HG03108 (cell line): ENCODE data around the gene FBXO48.

Experiments
- ATAC-seq: cut with Tn5 transposase; IDR thresholded peaks from one replicate; pipeline ENCODE4 v1.9.1; 2021; ENCODE audit warnings: moderate library complexity; ENCODE audit not compliant: unreplicated experiment

Gene FBXO48

DNA sequence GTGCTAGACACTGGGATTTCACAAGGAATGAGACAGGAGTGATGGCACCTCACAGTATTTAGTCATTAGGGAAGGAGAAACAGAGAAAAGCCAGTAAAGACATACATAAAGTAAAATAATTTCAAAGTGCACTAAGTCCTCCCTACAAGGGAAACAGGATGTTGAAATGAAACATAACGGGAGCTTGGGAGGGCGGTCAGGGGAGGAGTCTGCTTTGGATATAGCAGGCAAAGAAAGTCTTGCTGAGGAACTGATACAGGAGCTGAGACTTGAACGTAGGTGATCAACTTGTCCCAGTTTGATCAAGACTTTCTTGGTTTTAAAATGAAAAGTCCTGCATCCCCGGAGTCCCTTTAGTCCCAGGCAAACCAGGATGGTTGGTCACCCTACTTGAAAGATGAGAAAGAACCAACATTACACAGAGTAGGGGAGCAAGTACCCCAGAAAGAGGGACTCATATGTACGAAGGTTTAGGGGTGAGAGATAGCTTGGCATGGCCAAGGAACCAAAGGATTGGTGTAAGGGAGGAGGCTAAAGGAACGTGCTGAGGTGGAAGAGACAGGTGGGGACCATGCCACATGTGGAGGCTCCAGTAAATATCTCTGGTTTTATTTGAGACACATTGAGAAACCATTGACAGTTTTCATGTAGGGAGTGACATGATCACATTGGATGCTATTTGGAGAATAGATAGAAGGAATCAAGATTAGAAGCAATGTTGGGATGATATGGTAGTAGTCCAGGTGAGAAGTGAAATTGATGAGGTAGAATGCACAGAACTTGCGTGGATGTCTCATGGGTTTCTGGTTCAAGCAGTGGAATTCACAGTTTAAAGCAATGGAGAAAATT, 28.4 kb downstream of the FBXO48 start:
- ATAC-seq, result no peak

DNA sequence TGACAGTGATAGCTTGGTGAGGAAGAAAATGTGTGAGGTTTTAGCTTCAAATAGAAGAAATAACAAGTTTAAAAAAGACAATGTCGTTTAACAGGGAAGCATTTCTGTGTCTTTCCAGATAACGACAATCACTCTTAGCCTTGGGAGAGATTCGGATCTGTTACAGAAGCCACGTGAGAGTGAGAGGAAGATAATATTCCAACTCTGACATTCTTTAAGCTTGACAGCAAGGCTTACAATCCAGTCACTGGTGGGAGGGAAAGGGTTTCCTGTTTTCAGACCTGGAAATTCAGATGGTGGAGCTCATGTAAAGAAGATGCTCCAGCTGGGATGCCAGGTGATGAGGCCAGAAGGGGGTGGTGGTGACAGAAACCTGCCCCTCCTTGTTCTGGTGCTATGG, 30.8 kb downstream of the FBXO48 start:
- ATAC-seq, result no peak

DNA sequence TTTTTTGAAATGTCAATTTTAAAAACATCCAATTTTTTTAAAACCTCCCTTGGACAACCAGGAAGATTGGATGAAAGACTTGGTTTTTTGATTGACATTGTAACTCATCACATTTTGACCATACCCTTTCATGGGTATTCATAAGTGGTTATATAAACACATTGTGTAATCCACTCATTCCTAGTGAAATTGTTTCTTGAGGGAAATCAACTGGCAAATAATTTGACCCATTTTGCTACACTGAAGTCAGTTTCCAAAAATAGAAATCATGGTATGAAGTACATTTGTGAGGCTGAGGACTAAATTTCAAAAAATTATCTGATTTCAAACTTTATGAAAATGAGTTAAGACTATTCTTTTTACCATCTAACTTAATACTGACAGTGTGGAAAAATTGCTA, 31.5 kb downstream of the FBXO48 start:
- no peak for ATAC-seq

DNA sequence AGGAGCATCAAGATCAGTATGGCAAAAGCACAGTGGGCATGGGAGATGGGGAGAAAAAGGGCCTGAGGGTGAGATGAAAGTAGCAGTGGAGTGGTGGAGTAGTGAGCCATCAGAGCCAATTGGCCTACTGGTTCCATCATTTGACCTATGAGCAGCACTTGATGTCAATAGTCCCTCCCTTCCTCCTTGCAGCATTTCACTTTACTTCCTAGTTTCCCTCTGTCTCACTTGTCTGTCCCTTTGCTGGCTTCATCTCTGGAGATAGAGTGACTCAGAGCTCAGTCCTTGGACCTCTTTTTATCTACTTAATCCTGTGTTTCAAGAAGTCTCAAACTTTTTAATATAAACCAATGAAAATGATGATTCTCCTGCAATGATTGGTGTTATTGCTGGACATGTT, 32.1 kb downstream of the FBXO48 start:
- no peak for ATAC-seq

DNA sequence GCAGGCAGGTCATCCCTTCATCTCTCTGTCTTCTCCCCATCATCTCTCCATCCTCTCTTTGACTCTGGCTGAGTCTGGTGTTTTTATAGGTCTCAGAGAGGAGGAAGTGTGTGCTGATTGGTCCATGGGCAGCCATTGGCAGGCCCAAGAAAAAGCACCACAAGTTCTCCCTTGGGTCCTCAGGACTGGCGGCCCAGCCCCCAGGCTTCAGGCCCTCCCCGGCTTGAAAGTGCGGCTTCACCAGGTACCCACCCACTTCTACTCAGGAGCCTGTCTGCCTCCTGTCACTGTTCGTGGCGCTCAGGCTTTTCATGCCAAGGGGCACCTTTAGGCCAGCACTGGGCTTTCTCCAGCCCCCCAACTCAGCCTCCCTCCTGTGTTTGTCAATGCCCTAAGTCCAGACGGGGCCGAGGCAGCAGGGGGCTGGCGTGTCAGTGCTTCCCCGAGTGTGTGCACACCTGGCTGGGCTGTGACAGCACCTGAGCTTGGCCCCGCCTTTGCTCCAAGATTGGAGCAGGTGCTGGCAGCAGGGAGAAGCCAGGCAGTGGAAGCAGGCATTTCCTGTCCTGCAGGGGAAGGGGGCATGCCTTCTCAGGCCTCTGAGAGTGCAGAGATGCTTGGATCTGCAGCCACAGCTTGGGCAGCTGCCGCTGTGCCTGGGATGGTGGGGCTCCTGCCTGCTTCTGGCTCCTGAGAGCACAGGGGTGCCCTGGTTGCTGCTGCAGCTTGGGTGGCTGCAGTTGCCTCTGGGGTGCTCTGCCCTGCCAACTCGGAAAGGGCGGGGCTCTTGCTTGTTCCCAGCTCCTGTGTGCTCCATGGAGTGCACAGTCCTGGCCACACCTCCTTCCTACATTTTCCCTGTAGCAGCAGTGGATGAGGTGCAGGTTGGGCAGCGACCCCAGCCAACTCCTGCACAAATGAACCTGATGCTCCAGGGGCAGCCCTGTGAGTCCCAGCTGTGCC, 34.1 kb downstream of the FBXO48 start:
- ATAC-seq, result no peak

DNA sequence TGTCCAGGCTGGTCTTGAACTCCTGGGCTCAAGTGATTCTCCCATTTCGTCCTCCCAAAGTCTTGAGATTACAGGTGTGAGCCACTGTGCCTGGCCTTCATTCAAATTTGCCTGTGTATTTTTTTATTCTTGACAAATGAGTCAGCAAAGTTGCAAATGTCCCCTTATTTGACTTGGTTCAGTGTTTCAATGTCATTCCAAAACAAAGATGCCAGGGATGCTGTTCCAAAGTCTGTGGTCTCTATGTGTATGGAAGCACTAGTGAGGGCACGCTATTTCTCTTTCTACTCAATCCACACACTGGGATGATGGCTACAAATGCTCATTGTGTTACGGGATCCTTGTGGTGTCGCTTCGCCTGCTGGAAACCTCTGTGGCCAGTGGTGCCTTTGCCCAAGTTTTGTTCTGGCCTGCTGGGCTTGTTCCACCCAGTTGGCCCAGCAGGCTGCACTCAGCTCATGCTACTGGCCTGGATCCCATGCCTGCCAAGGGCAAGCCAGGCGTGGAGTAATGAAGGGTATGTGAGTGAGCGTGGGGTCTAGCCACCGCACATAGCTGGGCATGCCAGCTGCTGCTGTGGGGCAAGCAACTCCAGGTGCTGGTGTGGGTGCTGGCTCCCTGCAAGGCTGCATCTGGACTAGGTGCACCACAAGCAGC, 35.6 kb downstream of the FBXO48 start:
- ATAC-seq, result no peak

DNA sequence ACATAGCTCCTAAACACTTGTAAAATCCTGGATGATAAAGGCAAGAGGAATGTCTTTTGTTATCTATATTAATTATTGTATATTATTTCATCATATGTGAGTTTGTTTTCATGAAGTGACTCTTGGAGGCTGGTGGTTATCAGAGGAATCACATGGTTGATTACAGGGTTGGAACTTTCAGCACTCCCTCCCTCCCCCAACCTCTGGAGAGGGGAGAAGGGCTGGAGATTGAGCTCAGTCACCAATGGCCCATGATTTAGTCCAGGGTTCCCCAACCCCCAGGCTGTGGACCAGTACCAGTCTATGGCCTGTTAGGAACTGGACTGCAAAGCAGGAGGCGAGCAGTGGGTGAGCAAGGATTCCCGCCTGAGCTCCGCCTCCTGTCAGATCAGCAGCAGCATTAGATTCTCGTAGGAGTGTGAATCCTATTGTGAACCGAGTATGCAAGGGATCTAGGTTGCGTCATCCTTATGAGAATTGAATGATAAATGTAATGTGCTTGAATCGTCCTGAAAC, 37.7 kb downstream of the FBXO48 start:
- no peak for ATAC-seq

DNA sequence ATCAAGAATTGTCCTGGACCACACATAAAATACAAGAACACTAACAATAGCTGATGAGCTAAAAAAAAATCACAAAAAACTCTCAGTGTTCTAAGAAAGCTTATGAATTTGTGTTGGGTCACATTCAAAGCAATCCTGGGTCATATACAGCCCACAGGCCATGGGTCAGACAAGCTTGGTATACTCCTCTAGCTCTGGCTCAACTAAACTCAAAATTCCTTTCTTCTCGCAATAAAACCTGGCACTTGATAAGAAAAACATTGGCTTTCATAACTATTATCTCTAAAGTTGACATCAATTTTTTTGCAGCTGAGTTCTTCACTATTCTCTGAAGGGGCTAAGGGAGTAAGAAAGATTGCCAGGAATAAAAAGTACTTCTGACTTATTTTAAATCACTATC, 38.3 kb downstream of the FBXO48 start:
- ATAC-seq, result no peak

DNA sequence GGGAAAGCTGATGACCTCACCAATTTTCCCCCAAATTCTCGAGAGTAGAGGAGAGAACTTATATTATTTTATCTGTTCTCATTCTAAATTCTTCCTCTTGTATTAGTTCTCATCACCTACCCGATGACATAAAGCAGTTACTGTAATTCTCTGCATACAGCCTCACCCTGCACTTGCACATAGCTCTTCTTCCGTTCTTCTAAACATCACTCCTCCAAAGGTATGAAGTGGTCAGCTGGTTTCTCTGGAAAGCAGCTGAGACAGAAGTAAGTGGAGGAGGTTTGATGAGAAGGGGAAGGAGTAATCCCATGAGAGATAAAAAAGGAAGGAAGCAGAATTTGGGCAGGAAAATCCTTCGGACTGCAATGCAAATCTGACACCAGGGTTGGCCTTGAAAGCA, 39.0 kb downstream of the FBXO48 start:
- ATAC-seq, result no peak

DNA sequence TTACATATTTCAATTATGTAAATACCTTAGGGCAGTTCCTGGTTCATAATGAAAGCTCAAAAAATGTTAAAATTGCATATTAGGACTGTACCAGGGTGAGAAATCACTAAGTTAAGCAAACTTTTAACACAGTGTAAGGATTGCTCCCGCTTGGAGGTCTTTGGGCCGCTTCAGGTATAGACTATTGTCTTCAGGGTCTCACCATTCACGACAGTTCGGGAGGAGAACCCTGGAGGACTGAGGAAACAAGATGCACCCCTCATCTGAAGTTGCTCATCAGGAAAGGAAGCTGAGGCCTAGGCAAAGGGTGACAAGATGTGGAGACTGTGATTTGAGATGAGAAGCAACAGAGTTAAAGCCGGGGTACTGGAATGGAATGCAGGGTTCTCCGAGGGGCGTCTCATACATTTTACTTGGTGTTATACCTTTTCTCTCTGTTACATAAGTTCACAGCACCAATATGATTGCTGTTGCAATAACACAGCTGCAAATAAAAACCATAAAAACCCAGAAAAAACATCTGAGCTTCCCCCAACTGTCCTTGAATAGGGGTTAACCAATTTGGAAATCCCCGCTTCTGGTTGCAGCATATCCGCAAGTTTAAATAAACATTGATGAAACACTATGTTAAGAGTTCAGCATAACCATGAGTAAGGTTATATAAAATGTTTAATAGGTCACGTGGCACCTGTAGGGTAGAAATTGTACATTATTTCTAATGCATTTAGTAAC, 40.1 kb downstream of the FBXO48 start:
- peak; percentile 29 for ATAC-seq

DNA sequence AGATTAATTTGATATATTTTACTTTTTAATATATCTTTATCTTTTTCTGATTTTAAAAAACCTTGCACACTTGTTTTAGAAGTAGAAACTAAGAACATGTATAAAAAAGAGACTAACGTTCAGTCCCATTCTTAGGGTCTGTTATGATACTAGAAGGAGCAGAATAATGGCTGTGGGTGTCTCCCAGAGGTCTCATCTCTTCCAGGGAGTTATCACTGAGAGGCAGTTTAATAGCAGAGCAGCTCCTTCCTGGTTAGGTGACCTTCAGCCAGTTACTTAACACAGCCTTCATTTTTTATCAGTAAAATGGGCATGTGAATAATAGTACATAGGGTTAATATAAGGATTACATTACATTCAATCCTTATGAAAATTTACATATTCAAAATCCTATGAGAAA, 40.6 kb downstream of the FBXO48 start:
- ATAC-seq, result no peak

DNA sequence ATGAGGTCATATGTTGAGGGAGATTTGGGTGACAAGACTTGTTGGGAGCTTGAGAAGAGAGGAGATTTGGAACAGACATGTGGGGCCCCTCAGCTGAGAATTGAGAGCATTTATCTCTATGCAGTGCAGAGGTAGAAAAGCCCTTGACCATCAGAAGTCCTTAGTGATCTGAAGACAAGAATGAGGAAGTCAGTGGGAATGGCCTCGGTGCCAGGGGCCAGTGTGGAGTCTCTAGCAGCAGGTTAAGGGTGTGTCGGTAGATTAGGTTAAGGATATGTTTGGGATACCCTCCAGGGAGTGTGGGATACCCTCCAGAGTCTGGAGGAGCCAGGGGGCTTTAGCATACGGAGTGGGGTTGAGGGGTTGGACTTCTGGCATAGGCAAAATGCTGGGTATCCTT, 41.6 kb downstream of the FBXO48 start:
- ATAC-seq, result no peak

DNA sequence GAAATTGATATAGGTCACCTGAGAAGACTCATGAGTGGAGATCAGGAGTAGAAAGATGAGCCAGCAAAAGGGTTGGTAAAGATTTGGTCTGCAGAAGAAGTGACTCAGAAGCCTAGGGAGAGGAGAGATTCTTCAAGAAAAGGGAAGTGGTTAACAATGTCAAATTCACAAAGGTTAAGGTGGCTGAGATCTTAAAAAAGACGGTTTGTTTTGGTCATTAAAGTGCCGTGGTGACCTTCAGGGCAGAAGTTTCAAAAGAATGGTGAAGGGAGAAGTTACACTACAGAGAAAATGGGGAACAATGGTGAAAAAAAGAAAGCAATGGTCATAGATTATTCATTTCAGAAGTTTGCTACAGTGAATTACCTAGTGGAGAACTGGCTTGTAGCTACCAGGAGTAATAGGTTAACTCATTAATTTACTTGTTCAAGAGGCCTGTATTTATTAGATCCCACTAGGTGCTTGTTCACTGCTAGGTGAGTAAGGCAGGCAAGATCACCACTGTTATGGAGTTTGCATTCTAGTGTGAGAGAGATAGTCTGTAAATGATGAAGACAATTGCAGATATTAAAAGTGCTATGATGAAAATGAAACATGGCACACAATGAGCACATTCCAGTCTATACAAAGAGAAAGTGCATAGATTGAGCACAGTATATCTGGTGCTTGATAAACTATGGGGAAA, 43.0 kb downstream of the FBXO48 start:
- peak; percentile 77 for ATAC-seq

DNA sequence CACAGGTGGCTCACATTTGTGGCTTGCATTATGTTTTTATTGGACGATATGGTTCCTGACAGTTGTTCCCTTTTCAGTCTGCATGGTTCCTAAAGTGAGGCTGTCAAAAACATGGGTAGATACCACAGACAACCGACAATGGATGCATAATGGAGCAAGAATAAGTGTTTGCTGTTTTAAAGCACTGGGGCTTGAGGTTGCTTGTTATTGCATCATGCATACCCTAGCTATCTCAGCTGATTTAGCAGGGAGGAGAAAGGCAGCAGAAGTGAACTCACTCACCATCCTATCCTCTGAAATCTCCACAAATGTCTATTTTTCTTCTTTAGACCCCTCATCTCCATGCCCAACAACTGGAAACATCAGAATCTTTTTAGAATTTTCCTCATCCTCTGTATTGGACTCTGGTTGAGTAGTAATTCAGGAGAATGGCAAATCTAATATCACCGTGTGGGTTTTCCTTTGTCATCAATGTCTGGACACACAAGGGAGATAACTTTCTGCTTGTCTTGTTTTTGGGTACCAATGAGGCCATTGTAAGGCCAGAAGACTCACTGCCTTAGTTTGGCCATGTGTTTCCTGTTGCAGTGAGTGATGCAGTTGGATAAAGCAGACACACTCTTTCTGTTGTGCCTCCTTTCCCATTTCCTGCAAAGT, 46.7 kb downstream of the FBXO48 start:
- no peak for ATAC-seq

DNA sequence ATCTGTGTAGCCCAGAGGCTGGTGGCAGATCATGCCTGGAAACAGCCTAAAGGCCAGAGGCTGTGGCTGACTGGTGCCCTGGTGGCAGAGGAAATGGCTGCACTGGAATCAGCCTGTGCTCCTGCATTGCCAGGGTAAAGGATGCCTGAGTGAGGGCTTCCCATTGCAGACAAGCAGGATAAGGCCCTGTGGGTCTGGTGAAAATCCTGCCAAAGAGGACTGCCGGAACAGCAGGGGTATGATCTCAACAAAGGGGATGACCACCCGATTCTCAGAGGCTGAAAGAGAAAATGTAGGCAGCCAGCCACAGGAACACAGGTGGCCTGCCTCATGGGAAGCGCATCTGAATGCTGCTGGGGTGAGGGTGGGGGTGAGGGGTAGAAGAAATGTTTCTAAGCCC, 48.2 kb downstream of the FBXO48 start:
- no peak for ATAC-seq

DNA sequence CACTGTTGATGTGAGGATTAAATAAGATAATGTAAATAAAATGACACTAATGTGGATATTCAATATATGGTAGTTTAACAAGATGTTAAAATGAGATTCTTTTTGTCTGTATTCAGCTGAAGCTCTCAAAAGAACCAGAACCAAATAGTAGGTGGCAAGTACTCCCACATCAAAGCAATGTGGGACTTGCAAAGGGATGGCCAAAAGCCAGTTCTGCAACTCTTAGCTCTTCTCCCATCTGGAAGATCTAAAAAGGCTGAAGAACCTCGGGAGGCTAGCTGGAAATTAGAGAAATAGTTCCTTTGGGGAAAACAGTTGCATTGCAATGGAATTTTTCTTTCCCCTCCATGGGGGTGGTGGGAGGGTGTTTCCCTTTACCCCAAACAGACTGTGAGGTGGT, 48.7 kb downstream of the FBXO48 start:
- ATAC-seq, result no peak

DNA sequence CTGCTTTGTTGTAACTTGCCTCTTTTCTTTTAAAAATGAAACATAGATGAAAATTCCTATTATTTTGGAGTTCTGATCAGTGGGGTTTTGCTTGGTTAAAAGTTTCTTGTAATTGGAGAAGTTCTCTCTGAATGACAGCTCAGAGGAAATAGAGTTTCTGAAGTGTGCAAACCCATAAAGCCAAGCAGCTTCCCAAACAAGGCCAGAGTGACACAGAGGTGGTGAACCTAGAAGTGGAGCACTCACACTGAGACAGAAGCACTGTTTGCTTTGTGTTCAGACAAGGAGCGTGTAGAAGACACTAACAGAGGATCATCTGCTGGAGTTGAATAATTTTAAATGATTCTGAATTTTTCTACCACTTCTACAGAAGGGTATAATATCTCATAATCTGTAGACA, 49.2 kb downstream of the FBXO48 start:
- ATAC-seq, result no peak

DNA sequence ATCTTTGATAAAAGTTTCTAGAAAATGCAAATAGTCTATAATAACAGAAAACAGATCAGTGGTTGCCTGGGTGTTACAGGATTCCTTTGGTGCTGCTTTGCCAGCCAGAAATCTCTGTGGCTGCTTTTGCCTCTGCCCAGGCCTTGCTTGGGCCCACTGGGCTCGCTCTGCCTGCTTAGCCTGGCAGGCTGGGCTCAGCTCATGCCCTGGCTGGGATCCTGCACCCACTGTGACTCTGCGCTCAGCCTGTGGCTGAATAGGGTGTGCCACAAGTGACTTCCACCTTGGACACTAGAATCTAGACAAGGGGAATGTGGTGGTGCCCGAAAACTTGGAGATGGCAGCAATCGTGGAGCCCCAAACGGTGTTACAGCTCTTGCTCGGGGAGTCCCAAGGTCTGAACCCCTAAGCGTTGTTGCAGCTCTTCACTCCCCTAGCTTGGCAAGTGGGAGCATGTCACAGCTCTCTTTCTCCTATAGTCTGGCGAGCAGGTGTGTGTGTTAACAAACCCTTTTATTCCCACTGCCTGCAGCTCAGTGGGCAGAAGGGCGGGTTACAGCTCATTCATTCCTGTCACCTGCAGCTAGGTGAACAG, 50.9 kb downstream of the FBXO48 start:
- no peak for ATAC-seq

DNA sequence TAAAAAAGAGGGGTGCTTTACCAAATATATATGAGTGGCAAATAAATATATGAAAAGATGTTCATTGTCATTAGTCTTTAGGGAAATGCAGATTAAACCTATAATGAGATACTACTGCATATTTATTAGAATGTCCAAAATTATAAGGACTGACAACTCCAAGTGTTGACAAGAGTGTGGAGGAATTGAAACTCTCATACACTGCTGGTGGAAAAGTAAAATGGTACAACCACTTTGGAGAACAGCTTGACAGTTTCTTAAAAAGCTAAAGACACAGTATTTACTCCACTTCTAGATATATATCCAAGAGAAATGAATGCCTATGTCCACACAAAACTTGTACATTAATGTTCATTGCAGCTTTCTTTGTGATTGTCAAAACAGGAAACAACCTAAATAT, 51.6 kb downstream of the FBXO48 start:
- ATAC-seq, result no peak
